Fibroblast of villous mesenchyme (primary cell): ENCODE results near the gene HOXA7. TPM values are rescaled to one million over a fixed set of nuclear protein-coding genes. Genes with fewer than 3 reads are reported as not detected.

ENCODE experiments used
- DNase-seq: peaks from one replicate; pipeline ENCODE4 v3.0.0-alpha.2; 2010; ENCODE audit warnings: low read depth
- H3K4me3 ChIP-seq: 2 replicates; pipeline ENCODE4 v1.5.1; 2011; ENCODE audit warnings: low read depth, mild to moderate bottlenecking, low read length
- CTCF ChIP-seq: IDR thresholded peaks from 2 replicates; pipeline ENCODE4 v1.5.1; 2012; ENCODE audit warnings: low read depth, mild to moderate bottlenecking, low read length; ENCODE audit not compliant: insufficient read depth
- small RNA-seq: library from RNA; depleted of rRNA; stranded (forward); fragments of <200 nt; gene quantifications from one replicate; pipeline ENCODE3, GENCODE V24; 2012
- total RNA-seq: library from RNA; depleted of rRNA; stranded (reverse); fragments of >200 nt; gene quantifications from 2 replicates; pipeline ENCODE4 v1.2.3, GENCODE V29; 2012

Gene HOXA7
- total RNA-seq, 1 donor = 2.2 TPM

DNA sequence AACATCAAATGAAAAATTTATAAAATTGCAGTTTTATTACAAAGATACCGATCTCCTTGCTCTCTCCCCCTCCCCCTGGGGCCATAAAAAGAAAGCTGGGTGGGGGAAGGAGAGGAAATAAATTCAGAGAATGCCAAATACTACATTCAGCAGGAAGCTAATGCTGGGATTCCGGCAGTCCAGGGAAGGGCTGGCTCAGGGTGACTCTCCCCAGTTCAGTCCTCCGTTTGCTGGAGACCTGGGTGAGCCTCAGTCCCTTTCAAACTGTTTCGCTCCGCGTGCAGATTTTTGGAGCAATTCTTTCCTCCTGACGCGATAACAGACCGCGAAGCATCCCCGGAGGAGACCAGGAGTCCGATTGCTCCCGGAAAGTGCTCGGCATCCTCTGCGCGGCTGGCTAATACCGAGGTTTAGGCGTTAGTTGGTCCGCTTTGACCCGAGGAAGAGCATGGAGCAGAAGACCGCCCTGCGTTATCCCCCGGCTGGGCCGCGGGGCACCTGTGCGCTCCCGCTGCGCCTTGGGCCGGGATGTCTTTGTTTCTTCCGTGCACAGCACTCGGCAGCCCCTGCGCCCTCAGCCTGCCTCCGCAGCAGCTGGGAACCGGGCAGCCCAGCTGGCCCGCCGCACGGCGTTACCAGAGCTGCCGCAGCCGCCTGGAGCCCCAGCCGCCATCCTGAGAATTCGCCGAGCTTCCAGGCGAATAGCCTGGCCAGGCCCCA, 50.1 kb downstream of the HOXA7 start:
- no peak overlapping the region for H3K4me3 ChIP-seq
- TF ChIP-seq CTCF = no peak
- no peak for DNase-seq

DNA sequence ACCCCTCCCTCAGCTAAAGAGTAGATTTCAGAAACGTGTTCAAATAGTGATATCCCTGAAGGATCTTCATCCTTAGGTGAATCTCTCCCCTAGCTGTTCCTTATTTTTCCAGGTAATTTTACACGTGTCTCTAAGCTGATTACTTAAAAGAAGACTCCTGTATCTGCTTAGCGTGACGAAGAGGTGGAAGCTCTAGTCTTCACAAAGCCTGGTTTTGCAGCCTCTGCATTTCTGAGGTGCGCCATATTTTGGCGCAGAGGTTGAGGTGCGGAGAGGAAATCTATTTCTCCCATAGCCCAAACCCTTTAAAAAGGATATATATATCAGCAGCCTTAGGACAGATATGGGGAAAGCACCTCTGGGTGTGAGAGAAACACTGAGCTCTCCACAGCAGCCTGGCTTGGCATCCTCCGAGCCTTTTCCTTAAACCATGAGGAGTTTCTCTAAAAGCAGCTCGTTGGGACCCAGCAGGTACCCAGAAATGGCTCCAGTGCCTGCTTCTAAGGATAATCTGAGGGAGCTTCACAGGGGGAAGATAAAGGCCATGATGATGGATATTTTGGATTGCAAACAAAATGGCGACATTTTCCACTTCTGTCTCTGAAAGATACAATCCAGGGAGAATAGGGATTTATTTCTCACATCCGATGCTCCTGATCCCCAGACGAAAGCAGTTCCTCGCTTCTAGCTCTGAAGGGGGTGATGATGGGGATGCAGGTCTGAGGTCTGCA, 51.0 kb downstream of the HOXA7 start:
- no peak overlapping the region for H3K4me3 ChIP-seq
- no peak for TF ChIP-seq CTCF
- DNase-seq = no peak

GRCh38 chr7:27104341-27105058, 52.0 kb downstream of the HOXA7 start:
- no peak overlapping the region for H3K4me3 ChIP-seq
- no peak for DNase-seq
- no peak for TF ChIP-seq CTCF

Small RNA genes within 50 kb of the gene (small RNA-seq; reads per million reads assigned to genes)
- gene AC004080.5 = not detected
- not detected for gene RF02140
- not detected for gene RF02141

Other genes starting within 250 kb of the HOXA7 start
- gene HOXA1, start 60.7 kb downstream of the HOXA7 start, total RNA-seq = 0.32 and 0.43 TPM in 2 replicates
- gene HOXA2, start 54.0 kb downstream of the HOXA7 start, total RNA-seq = 0.64 and 0.86 TPM in 2 replicates
- gene HOXA4, start 25.9 kb downstream of the HOXA7 start, total RNA-seq = 0.97 and 1.3 TPM in 2 replicates
- 7.4 and 10.8 TPM in 2 replicates for gene HOXA5, start 13.0 kb downstream of the HOXA7 start, total RNA-seq
- 10.6 and 11.2 TPM in 2 replicates for gene HOXA6, start 8.9 kb downstream of the HOXA7 start, total RNA-seq
- gene HOXA3, start 4.1 kb downstream of the HOXA7 start, total RNA-seq = 9.3 and 11.7 TPM in 2 replicates
- 17.1 and 20.3 TPM in 2 replicates for gene HOXA9, start 8.9 kb upstream of the HOXA7 start, total RNA-seq
- 39.0 and 47.1 TPM in 2 replicates for gene HOXA10, start 17.6 kb upstream of the HOXA7 start, total RNA-seq
- gene HOXA11, start 28.6 kb upstream of the HOXA7 start, total RNA-seq = 41.9 and 47.1 TPM in 2 replicates
- 1.3 and 2.6 TPM in 2 replicates for gene HOXA13, start 43.4 kb upstream of the HOXA7 start, total RNA-seq
- not detected in 2 replicates for gene EVX1, start 86.1 kb upstream of the HOXA7 start, total RNA-seq